Hepatic stellate cell (primary cell): ENCODE measurements around the gene ESYT3.
"Not testable (repeated sequence)": the region's sequence is repeated elsewhere in the genome, so short reads cannot be mapped to it uniquely, and the experiment has no call there.

Source experiments
- DNase-seq: peaks from one replicate; pipeline ENCODE4 v3.0.0; 2011; ENCODE audit warnings: low spot score

The ESYT3 gene

DNA sequence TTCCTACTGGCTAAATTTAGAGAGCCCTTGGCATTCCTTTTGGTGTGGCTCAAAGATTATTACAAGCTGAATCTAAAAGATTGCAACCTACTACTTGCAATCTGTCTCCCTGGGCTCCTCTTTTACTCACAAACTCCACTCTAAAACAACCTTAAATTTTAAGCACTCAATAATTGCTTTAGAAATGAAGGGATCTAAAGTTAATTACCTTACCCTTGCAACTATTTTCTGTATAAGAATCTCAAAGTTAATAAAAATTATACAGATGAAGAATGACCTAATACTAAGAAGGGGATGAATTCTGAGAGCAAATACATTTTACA is 60.2 kb downstream of the ESYT3 start:
- no peak for DNase-seq

- DNase-seq = not testable (repeated sequence)
Observed at GRCh38 chr3:138495638-138496037, 61.2 kb downstream of the ESYT3 start.

DNA sequence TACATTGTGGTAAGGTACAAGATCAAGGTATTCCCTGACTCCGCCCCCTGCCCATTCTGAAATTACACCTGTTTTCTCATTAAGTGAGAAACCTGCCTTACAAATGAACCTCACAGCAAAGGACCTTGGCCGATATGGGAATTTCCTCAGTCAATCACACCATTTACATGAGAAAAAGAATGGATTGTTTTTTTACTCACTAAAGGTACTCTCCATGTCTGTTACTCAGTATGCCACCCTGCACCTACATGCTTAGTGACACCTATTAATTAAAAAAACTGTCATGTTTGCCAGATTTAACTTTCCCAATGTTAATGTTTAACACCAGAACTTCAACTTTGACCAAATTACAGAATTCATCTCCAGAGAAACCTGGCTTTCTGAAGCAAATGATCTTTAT is 62.0 kb downstream of the ESYT3 start:
- no peak for DNase-seq

GRCh38 chr3:138497021-138497420 is 62.6 kb downstream of the ESYT3 start:
- DNase-seq = no peak

DNA sequence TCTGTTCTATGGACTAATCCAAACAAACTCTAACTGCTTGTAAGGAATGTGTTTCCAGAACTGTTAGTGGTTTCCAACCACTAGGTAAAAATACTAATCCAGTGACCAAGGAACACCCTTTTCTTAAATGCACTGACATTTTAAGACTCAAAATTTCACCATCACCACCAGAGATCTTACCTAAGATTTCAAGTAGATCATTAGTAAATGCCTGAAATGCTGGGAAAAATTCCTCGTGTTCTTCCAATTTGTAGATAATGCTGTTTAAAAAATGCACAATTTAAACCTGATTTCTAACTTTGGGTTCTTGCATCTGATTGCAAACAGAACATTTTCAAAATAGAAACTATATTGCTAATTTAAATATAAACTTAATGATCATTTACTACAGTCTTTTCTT is 63.4 kb downstream of the ESYT3 start:
- DNase-seq = no peak

GRCh38 chr3:138498991-138499390 is 64.6 kb downstream of the ESYT3 start:
- no peak for DNase-seq

DNA sequence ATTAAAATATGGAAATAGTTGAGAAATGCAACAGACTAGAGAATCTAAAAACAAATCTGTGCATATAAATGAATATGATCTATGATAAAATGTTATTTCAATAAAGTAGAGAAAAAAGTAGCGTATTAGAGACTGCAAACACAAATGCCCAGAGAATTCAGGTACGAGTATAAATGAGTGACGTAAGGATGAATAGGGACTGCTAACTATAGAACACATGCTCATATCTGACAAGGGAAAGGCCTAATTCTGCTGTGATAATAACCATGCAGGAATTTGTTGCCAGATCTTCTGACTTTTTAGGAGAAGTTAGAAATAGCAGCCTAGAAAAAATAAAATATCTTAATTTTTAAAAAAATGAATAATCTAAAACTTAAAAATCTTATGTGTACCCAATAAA is 73.1 kb downstream of the ESYT3 start:
- no peak for DNase-seq

DNA sequence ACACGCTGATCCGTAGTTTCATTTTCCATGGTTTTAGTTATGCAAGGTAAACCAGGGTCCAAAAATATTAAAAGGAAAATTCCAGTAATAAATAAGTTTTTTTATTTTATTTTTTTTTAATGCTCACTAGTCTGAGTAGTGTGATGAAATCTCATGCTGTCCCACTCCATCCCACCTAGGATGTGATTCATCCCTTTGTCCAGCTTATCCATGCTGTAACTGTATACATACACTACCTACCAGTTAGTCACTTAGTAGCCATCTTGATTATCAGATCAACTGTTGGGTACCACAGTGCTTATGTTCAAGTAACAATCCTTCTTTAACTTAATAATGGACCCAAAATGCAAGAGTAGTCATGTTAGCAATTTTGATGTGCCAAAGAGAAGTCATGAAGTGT is 75.2 kb downstream of the ESYT3 start:
- no peak for DNase-seq

- no peak for DNase-seq
Observed at GRCh38 chr3:138511945-138512344, 77.5 kb downstream of the ESYT3 start.

- no peak for DNase-seq
Observed at GRCh38 chr3:138513090-138513843, 78.9 kb downstream of the ESYT3 start.

- not testable (repeated sequence) for DNase-seq
Observed at GRCh38 chr3:138521445-138521844, 87.0 kb downstream of the ESYT3 start.
